GM20000 (cell line): ENCODE results near the gene ERBB4.

Source experiments
- DNase-seq: peaks from one replicate; pipeline ENCODE4 v3.0.0; 2012; ENCODE audit warnings: low spot score
- CTCF ChIP-seq: IDR thresholded peaks from 2 replicates; pipeline ENCODE4 v1.5.1; 2012; ENCODE audit warnings: mild to moderate bottlenecking, control low read depth; ENCODE audit errors: extremely low read depth, missing control alignments

The ERBB4 gene

GRCh38 chr2:211833582-211834279 lies 704.9 kb downstream of the ERBB4 start:
- no peak for DNase-seq
- TF ChIP-seq CTCF = no peak

GRCh38 chr2:211829725-211830124 lies 708.9 kb downstream of the ERBB4 start:
- no peak for DNase-seq
- no peak for TF ChIP-seq CTCF

GRCh38 chr2:211823886-211824479 lies 714.6 kb downstream of the ERBB4 start:
- no peak for TF ChIP-seq CTCF
- no peak for DNase-seq

GRCh38 chr2:211822686-211823335 lies 715.8 kb downstream of the ERBB4 start:
- TF ChIP-seq CTCF = no peak
- no peak for DNase-seq

- no peak for DNase-seq
- no peak for TF ChIP-seq CTCF
These were observed 721.8 kb downstream of the ERBB4 start for GRCh38 chr2:211816754-211817153.

GRCh38 chr2:211812587-211812986 lies 726.0 kb downstream of the ERBB4 start:
- TF ChIP-seq CTCF = no peak
- no peak for DNase-seq

- no peak for TF ChIP-seq CTCF
These were observed 735.9 kb downstream of the ERBB4 start for GRCh38 chr2:211802666-211803065.

More at GRCh38 chr2:211802666-211803065, 735.9 kb downstream of the ERBB4 start:
- DNase-seq = no peak
